Parathyroid adenoma (tissue), 2 donors: ENCODE results near the gene ANKHD1.
A peak's percentile ranks its signal among the peaks of the same experiment; 100 is the strongest.

ENCODE experiments used
- H2AFZ ChIP-seq: fragments of 300-600 bp; sonication (generic); one replicate; pipeline ENCODE4 v1.7.0; 2017; ENCODE audit warnings: antibody characterized with exemption, mild to moderate bottlenecking
- H3K27ac ChIP-seq: fragments of 300-600 bp; sonication (generic); one replicate; pipeline ENCODE4 v1.7.0; 2017
- H3K27me3 ChIP-seq: fragments of 300-600 bp; sonication (generic); one replicate; pipeline ENCODE4 v1.7.0; 2017; ENCODE audit warnings: low read length; ENCODE audit not compliant: control insufficient read depth, insufficient read depth
- H3K36me3 ChIP-seq: fragments of 300-600 bp; sonication (generic); one replicate; pipeline ENCODE4 v1.7.0; 2017; ENCODE audit warnings: low read length; ENCODE audit not compliant: control insufficient read depth, insufficient read depth
- H3K4me1 ChIP-seq: fragments of 300-600 bp; sonication (generic); one replicate; pipeline ENCODE4 v1.7.0; 2017; ENCODE audit warnings: control low read depth
- H3K4me2 ChIP-seq: fragments of 300-600 bp; sonication (generic); one replicate; pipeline ENCODE4 v1.7.0; 2017; ENCODE audit warnings: low read length
- H3K4me3 ChIP-seq: fragments of 300-600 bp; sonication (generic); one replicate; pipeline ENCODE4 v1.7.0; 2017; ENCODE audit warnings: low read depth, low read length
- H3K79me2 ChIP-seq: fragments of 300-600 bp; sonication (generic); one replicate; pipeline ENCODE4 v1.7.0; 2017; ENCODE audit warnings: control low read depth
- H3K9ac ChIP-seq: fragments of 300-600 bp; sonication (generic); one replicate; pipeline ENCODE4 v1.7.0; 2017; ENCODE audit warnings: mild to moderate bottlenecking
- H3K9me3 ChIP-seq: fragments of 300-600 bp; sonication (generic); one replicate; pipeline ENCODE4 v1.7.0; 2017; ENCODE audit warnings: low read length; ENCODE audit not compliant: control insufficient read depth
- CTCF ChIP-seq: fragments of 300-600 bp; sonication (generic); IDR thresholded peaks from one replicate; pipeline ENCODE4 v1.7.0; 2017; ENCODE audit warnings: antibody characterized with exemption, mild to moderate bottlenecking
- donor health status: primary hyperparathyroidism.

The ANKHD1 gene

GRCh38 chr5:140553657-140554056, 152.0 kb downstream of the ANKHD1 start:
- no peaks in the 10 kb centered on the region for H3K9me3 ChIP-seq
- no peaks in the 10 kb centered on the region for H3K27me3 ChIP-seq
- no peaks in the 10 kb centered on the region for H3K36me3 ChIP-seq
- no peak overlapping the region for H2AFZ ChIP-seq
- H3K79me2 ChIP-seq = peaks cover 18% of the 10 kb centered on the region
- no peak for TF ChIP-seq CTCF
- no peak overlapping the region for H3K9ac ChIP-seq
- H3K4me1 ChIP-seq = peaks cover 8% of the 10 kb centered on the region
- no peak overlapping the region for H3K4me3 ChIP-seq
- no peak overlapping the region for H3K27ac ChIP-seq
- H3K4me2 ChIP-seq = no peak overlapping the region

GRCh38 chr5:140554454-140554853, 152.8 kb downstream of the ANKHD1 start:
- no peak overlapping the region for H3K27ac ChIP-seq
- H3K4me1 ChIP-seq = peaks cover 8% of the 10 kb centered on the region

GRCh38 chr5:140555747-140556312, 154.2 kb downstream of the ANKHD1 start:
- TF ChIP-seq CTCF = no peak
- Histone ChIP-seq H3K4me2 (no peak overlapping the region), H3K27me3 (no peaks in the 10 kb centered on the region), H3K79me2 (peaks cover 18% of the 10 kb centered on the region), H3K4me3 (no peak overlapping the region), H3K9ac (no peak overlapping the region), H3K36me3 (no peaks in the 10 kb centered on the region), H3K27ac (no peak overlapping the region), H2AFZ (no peak overlapping the region), H3K9me3 (no peaks in the 10 kb centered on the region), H3K4me1 (peaks cover 8% of the 10 kb centered on the region)

More at GRCh38 chr5:140554454-140554853, 152.8 kb downstream of the ANKHD1 start:
- no peak for TF ChIP-seq CTCF
- Histone ChIP-seq H3K79me2 (peaks cover 18% of the 10 kb centered on the region), H3K9ac (no peak overlapping the region), H3K27me3 (no peaks in the 10 kb centered on the region), H3K4me2 (no peak overlapping the region), H3K4me3 (no peak overlapping the region), H3K9me3 (no peaks in the 10 kb centered on the region), H3K36me3 (no peaks in the 10 kb centered on the region), H2AFZ (no peak overlapping the region)

GRCh38 chr5:140556438-140556837, 154.8 kb downstream of the ANKHD1 start:
- no peaks in the 10 kb centered on the region for H3K9me3 ChIP-seq
- peaks cover 8% of the 10 kb centered on the region for H3K4me1 ChIP-seq
- H3K27me3 ChIP-seq = no peaks in the 10 kb centered on the region
- H2AFZ ChIP-seq = peak overlapping the region; percentile 90
- H3K36me3 ChIP-seq = no peaks in the 10 kb centered on the region
- H3K79me2 ChIP-seq = peaks cover 18% of the 10 kb centered on the region
- TF ChIP-seq CTCF = no peak
- H3K9ac ChIP-seq = no peak overlapping the region
- peak overlapping the region; percentile 89 for H3K4me2 ChIP-seq
- H3K27ac ChIP-seq = no peak overlapping the region
- peak overlapping the region; percentile 88 for H3K4me3 ChIP-seq

- peak within 1 kb of the TSS; percentile 90 for H2AFZ ChIP-seq
- H3K4me3 ChIP-seq = peak within 1 kb of the TSS; percentile 88
- no peaks in the 10 kb centered on the region for H3K36me3 ChIP-seq
- H3K4me1 ChIP-seq = peaks cover 8% of the 10 kb centered on the region
- peaks cover 18% of the 10 kb centered on the region for H3K79me2 ChIP-seq
- no peaks in the 10 kb centered on the region for H3K9me3 ChIP-seq
- H3K27me3 ChIP-seq = no peaks in the 10 kb centered on the region
- H3K9ac ChIP-seq = peak within 1 kb of the TSS; percentile 88
- TF ChIP-seq CTCF = no peak
- H3K4me2 ChIP-seq = peak within 1 kb of the TSS; percentile 89
- peak within 1 kb of the TSS; percentile 83 for H3K27ac ChIP-seq
Measured at GRCh38 chr5:140557136-140557805, 155.6 kb downstream of the ANKHD1 start, which contains the start of gene SRA1. TSS of gene SRA1 (minus strand) at chr5:140557473. CDS start at chr5:140557452, 21 bp downstream.
